Stimulated activated CD8-positive, alpha-beta memory T cell treated with anti-CD3 and anti-CD28 coated beads, Interleukin-7, amount 100 ng/mL, for 24 hours (primary cell): ENCODE data around the gene PAK3.

Experiments
- DNase-seq: peaks from one replicate; pipeline ENCODE4 v3.0.0-alpha.2; 2020; ENCODE audit warnings: low read depth

PAK3 gene

DNA sequence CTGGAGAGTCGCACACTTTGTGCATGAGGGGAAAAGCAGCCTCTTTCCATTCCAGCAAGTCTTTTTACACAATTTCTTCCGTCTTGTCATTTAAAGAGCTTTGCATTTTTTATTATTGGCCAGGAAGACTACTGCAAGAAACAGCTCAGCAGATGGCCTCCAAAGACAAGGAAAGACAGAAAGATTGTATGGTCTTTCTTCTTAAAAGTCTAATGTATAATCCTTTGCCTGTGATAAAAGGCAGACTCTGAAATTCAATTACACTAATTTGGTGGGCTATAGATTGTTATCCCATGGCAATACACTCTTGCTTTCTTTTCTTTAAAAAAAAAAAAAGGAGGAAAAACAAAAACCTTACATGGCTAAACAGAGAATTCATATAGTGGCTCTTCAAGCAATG lies 168.4 kb downstream of the PAK3 start:
- DNase-seq, result no peak

GRCh38 chrX:111265486-111265885 lies 169.5 kb downstream of the PAK3 start:
- no peak for DNase-seq

DNA sequence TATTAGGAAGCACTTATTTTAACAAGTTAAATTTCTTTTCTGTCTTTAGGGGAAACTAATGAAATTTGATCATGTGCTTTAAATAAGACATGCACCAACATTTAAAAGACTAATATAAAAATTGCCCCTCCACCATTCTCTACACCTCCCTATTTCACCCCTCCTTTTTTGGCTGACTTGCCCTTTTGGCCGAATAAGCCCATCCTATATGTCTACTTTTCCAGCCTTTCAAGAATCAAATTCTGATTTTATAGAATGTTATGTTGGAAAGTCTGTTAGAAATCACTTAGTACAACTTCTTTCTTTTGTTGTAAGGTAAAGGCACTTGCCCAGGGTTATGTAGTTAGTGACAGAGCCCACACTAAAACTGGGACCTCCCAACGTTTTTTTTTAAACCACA lies 172.5 kb downstream of the PAK3 start:
- no peak for DNase-seq

DNA sequence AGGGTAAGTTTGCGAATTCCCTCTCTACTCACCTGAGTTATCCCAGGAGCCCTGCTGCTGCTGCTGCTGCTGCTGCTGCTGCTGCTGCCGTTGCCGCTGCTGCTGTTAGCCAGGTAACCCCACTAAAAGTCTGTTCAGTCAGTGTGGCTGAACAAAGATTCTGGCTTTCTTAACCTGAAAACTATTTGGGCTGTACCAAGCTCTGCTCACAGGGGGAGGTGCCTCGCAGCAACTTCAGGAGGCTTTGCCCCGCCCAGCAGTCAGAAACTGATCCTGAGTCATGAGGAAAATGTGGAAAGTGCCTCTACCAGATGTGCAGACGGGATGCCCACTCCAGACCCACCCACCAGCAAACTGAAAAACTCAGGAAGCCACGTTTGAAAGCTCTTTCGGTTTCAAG lies 174.3 kb downstream of the PAK3 start, which contains the start of gene CAPN6:
Gene CAPN6 (minus strand): TSS at position 145 of the 400 bp plus-strand sequence. CDS start 6,547 bp downstream, outside the sequence.
- no peak for DNase-seq
